ENCODE data around the gene TRERF1.
A peak's percentile ranks its signal among the peaks of the same experiment; 100 is the strongest.
"Not testable (repeated sequence)": the region's sequence is repeated elsewhere in the genome, so short reads cannot be mapped to it uniquely, and the experiment has no call there.

Gene TRERF1

DNA sequence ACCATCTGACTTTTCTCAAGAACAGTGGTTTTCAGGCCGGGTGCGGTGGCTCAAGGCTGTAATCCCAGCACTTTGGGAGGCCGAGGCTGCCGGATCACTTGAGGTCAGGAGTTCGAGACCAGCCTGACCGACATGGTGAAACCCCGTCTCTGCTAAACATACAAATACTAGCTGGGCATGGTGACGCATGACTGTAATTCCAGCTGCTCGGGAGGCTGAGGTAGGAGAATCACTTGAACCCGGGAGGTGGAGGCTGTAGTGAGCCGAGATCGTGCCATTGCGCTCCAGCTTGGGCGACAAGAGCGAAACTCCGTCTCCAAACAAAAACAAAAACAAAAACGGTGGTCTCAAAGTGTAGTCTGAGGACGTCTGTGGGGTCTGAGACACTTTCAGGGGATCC, 235.2 kb downstream of the TRERF1 start:
- not testable (repeated sequence) for DNase-seq

DNA sequence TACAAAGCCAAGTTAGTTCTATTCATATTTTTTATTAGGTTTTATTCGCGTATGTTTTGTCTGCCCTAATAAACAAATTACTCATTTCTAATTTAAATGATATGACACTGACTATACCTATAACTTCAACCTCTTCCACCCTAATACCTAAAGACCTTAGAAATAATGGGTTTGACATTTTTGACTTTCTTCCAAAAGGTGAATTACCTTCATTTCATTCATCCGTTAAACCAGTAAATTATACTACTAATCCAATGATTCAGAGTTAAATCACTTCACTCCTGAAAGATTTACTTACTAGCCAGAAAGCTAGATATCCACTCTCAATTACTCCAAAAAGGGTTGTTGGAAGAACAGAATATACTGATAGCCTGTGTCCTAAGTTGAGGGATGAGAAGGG, 239.3 kb downstream of the TRERF1 start:
- DNase-seq, result no peak

DNA sequence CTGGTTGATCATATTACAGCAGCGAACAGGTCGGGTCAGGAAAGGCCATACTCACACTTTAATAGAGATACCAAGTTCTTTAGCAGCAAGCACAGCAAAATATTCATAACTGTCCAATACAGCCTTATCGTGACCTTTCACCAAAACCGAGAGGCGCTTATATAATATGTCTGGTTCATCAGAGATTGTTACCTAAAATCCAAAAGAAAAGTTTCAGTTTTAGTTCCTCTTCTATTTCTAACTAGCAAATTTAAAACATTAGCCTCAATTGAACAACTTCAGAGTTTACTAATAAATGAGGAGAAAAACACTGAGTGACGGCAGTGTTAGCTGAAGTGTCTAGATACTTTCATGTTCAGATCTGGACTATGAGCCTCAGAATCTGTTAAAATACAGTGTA, 240.0 kb downstream of the TRERF1 start:
- no peak for DNase-seq

DNA sequence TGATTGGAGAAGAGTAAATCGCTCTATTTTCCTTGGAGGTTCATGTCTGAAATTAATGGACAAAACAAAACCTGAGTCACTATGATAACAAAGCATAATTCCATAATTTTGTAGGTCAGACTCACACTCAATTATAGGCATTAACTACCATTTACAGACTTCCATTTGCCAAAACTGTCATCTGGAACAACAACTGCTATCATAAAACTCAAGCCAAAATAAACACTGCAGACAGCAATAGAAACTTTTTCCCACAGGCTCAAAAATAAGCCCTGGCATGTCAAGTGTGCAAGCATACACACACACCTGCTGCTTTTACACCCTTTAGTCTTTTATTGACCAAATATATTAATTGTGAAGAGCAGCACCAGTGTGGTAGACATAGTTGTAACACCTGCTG, 241.2 kb downstream of the TRERF1 start:
- DNase-seq, result peak; percentile 77

DNA sequence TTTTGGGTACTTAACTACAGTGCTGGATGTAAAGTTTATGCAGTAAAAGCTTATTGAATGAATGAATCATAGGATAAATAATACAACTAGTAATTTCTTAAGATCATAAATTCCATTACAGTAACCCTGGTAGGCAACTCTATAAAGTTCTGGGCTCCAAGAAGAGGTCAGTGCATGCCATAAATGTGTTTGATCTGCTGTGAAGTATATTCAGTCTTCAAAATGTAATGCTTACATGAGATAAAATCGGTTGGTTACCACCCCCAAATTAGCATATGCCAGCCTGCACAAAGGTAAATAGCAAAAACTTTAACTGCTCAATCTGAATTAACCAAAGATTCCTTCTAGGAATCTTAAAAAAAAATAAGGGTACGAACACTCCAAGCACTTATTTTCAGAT, 244.2 kb downstream of the TRERF1 start:
- DNase-seq, result not testable (repeated sequence)

DNA sequence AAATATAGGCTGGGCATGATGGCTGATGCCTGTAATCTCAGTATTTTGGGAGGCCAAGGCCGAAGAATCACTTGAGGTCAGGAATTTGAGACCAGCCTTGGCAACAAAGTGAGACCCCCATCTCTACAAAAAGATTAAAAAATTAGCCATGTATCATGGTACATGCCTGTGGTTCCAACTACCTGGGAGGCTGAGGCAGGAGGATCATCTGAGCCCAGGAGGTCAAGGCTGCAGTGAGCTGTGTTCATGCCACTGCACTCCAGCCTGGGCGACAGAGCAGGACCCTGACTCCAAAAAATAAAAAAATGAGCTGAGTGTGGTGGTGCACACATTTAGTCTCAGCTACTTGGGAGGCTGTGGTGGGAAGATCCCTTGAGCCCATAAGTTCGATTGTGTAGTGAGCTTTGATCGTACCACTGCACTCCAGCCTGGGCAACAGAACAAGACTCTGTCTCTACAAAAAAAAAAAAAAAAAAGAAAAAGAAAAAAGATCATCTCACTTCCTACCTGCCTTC, 246.9 kb downstream of the TRERF1 start:
- DNase-seq, result no peak

DNA sequence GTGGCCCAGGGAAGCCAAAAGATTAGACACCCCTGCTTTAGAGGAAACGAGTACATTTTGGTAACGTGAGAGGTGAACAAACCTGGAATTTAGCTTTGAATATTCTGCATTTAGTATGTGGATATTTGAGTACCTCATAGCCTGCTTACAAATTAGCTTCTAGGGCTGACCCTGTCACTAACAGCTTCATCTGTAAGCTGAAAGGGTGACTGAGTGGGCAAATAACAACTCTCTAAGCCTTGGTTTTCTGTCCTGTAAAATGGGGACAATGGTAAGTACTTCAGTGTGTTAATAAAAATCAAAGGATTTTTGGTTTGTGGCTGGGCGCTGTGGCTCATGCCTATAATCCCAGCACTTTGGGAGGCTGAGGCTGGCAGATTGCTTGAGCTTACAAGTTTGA, 248.5 kb downstream of the TRERF1 start:
- no peak for DNase-seq

DNA sequence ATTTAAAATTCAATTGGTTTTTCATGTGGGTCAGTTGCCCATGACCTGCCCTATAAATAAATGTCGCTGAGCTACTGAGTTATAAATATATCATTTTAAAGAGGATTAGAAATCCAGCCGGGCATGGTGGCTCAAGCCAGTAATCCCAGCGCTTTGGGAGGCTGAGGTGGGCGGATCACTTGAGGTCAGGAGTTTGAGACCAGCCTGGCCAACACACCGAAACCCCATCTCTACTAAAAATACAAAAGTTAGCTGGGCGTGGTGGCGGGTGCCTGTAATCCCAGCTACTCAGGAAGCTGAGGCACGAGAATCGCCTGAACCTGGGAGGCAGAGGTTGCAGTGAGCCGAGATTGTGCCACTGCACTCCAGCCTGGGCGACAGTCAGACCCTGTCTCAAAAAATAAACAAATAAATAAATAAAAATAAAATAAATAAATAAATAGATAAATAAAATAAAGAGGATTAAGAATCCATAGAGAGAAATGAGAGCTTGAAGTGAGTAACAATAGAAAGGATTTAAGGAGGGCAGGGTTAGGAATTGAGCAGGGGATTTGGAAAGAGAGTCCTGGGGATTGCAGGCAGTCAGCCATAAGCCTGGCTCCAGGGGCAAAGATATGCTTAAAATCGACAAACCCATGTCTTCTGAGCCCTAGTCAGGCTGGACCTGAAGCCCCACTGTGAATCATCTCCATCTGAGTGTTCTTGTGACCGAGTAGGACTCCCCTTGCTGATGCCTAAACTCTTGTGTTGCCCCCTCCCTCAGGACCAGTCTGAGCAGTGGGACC, 249.4 kb downstream of the TRERF1 start:
- not testable (repeated sequence) for DNase-seq

DNA sequence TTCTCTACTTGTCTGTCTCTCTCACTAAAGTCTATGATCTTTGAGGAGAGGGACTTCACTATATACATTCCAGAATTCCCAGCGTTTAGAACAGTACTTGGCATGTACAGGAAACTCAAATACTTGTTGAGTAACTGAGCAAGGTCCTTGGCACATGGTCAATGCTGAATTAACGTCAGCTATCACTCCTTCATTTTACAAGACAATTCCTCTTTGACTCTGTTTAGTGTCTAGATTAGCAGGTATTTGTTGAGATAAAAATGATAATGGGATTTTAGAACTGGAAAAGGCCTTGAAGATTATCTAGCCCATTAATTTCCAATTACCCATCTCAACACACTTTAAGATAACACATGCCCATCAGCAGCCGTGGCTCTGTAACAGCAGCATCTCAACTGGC, 250.3 kb downstream of the TRERF1 start:
- DNase-seq, result no peak

DNA sequence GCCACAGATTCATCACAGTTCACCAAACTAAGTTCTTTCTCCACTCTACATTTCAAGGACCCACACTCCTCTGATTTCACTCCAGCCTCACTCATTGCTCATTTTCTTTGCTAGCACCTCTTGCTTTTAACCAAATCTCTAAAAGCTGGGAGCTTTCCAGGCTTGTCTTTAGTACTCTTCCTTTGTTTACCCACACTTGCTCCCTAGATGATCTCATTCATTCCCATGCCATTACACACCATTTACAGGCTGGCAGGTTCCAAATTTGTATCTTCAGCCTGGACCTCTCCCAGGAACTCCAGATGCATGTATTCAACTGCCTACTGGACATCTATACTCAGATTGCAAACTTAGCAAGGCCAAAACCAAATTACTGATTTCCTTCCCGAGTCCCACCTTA, 251.7 kb downstream of the TRERF1 start:
- no peak for DNase-seq

DNA sequence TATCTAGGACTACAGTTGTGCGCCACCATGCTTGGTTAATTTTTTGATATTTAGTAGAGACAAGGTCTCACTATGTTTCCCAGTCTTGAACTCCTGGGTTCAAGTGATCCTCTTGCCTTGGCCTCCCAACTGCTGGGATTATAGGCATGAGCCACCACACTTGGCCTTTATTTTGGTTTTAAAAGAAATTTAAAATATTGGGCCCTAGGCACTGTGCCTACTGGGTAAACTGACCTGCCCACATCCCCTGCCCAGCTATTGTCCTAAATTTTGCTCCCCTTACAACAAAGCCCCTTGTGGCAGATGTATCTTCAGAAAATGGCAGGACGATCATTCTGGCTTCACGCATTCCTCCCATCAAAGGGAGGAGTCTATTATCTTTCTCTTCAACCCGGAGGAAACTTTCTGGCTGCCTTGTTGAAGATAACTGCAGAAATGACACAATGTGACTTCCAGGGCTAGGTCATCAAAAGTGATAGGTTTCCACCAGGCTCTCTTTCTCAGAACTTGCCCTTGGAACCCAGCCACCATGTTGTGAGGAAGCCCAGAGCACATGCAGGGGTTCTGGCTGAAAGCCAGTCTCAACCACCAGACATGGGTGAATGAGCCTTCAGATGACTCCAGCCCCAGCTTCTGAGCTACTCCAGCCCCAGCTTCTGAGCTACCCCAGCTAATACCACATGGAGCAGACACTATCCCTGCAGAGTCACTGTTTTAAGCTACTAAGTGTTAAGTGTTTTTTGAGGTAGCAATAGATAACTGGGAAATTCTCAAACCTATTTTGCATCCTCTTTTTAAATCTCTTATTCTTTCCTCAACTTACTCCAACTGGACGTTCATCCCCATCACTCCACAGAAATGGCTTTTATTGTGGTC, 252.4 kb downstream of the TRERF1 start:
- no peak for DNase-seq

DNA sequence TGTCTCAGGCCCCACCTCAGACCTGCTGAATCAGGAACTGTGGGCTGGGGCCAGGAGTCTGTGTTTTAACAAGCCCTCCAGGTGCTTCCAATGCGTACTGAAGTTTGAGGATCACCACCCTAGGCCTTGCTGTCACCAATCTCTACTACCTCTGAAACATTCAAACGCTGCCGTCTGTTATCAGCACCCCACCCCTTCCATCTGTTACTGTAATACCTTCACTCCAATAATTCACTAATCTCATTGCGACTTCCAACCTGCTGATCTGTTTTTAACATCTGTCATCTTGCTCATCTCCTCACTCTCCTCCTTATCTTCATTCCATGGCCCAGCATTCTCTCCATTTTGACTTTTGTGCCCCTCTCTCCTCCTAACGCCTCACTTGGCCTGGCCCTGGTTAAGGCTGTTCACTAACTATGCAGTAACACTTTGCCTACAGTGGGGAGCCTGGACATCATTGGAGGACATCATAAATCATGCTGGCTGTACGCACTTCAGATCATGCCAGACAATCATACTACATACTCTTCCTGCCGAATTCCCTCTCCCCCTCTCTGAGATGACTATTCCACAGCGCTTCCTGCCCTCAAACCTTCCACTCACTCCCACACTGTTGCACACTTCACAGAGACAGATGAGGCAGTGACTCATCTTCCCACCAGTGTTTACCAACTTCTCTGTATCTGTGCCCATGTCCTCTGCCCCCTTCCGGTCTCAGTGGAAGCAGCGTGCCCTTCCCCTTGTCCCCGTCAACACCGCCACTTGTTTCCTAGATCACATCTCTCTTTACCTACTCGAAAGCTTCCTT, 254.0 kb downstream of the TRERF1 start:
- DNase-seq, result no peak

DNA sequence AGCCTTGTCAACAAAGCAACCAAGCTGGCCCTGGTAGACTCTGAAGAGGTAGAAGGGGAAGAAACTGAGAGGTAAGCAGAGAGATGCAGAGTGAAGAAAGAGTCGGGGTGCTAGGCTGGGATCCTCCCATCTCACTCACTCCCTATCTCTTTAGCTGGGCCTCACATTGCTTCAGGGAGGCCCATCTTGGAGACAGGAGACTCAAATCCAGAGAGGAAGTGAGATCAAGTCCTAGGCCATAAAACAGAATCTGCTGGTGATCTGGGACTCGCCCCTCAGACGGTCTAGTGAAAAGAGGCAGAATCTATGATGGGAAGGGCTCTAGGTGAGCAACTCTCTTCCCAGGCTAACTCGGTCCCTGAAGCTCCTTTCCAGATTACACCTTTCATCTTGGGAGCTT, 256.3 kb downstream of the TRERF1 start:
- DNase-seq, result no peak

DNA sequence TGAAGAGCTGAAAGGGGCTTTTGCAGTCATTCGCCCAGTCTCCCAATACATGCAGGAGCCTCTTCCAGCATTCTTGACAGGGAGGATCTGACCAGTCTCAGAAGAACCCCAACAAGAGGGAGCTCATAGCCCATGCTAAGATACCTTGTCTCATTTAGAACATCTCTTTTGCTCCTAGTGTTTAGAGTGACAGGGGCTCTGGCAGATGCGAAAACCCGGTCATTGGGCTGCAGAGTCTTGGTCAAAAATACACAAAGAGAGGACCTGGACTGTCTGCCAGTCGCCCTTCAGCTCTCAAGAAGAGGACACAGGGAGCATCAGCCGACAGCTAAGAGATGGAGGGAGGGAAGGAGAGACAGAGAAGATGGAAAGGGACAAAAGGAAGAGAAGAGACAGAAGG, 257.7 kb downstream of the TRERF1 start:
- no peak for DNase-seq

DNA sequence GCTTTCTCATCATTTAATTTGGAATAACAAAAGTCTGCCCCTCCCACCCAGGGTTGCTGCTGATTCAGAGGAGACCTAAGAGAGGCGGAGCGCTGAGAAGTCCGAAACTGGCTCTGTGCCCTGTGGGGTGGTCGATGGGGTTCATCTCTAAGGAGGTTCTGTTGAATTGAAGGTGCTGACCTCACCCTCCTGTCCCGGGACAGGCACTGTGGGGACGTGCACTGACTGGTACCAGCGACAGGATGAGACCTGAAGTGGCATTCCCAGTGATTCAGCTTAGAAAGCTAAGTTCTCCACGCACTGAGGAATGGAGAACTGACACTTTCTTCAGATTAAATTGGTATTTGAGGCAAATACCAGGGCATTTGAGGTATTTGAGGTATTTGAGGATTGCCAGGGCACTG, 258.2 kb downstream of the TRERF1 start:
- DNase-seq, result no peak

DNA sequence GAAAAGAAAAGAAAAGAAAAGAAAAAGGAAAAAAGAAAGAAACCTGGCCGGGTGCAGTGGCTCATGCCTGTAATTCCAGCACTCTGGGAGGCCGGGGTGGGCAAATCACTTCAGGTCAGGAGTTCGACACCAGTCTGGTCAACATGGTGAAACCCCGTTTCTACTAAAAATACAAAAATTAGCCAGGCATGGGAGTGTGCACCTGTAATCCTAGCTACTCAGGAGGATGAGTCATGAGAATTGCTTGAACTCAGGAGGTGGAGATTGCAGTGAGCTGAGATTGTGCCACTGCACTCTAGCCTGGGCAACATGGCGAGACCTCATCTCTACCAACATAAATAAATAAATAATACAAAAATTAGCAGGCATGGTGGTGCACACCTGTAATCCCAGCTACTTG, 259.3 kb downstream of the TRERF1 start:
- DNase-seq, result not testable (repeated sequence)

DNA sequence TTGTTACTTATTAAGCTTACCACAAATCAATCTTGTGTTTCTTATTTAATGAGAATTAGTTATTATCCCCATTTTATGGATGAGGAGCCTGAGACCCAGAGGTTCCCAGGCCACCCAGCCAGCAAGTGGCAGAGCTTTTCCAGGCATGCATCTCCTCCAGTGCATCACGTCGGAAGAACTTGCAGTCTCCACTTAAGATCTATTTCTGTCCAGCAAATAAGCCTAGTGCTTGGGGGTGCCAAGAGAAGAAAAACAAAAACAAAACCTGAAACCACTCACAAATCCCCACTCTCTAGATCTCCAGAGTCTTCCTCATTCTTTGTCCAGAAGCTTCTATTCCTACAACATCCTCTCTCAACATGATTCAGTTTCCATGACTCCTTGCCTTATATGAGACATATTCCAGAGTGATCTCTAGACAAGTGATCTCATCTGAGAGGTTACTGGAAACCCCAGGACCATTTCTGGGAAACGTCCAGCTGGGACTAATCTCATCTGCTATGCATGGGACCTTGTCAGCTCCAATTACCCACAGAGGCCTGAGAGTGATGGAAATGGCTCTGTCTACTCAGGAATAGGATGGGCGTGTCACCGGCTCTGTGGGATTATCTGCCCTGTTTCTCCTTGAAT, 261.1 kb downstream of the TRERF1 start:
- no peak for DNase-seq

DNA sequence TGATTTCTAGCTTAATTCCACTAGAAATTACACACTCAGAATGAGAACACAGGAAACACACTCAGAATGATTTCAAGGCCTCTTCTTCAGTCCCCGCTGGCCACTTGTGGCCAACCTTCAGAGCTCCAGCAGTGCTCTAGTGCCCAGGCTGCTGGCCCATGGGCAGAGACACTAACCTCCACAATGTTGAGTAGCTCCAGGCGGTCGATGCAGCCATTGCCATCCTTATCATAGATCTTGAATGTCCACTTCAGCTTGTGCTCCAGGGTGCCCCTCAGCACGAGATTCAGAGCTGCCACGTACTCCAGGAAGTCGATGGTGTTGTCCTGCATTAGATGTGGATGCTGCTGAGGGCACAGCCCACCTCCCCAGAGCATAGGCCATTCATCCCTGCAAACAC, 263.3 kb downstream of the TRERF1 start:
- DNase-seq, result no peak

DNA sequence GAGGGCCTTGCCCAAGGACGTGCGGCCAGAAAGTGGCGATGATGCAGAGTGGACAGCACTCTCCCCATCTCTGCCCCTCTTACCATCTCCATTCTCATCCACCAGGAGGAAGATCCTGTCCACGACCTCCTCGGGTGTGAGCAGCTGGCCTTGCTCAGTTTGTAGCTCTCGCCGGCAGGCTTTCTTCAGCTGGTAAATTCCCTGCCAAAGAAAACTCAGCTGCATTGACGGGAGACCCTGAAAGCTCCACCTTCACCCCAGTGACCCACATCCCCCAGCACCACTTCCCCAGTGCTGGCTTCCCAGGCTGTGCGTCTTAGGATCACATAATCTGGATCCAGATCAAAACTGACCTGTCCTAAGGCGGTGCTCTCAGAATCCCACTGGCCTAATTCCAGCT, 266.1 kb downstream of the TRERF1 start:
- DNase-seq, result no peak

DNA sequence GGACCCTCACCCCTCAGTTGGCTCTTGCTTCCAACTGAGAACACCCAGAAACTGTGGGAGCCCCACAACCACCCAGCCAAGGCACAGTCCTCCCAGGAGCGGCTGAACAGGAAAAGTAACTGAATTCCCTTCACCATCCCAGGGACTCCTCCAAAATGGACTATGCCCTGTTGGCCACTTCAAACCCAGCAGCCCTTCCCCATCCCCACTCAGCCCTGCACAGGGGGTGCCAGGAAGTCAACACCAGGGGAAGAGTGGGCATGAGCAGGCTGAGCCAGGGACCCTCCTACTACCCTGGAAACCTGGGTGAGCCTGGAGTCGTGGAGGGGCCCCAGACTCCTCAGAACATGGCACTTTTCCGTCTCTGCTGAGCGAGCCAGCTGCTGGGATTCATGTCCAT, 267.3 kb downstream of the TRERF1 start:
- no peak for DNase-seq

DNA sequence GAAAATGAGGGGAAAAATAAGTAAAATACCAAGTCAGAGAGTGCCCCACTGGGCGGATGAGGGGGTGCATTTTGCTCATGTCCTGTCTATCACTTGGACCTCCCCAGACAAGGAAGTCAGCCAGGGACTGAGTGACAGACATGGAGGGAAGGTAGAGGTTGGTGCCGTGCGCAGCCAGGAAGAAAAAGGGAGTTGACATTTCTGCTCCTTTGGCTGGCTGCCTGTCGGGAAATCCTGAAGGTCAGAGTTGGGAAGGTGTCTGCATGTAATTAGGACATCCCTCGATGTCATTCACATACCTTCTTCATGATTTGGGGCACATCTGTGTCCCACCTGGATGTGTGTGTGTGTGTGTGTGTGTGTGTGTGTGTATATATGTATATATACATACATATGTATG, 269.6 kb downstream of the TRERF1 start:
- no peak for DNase-seq

DNA sequence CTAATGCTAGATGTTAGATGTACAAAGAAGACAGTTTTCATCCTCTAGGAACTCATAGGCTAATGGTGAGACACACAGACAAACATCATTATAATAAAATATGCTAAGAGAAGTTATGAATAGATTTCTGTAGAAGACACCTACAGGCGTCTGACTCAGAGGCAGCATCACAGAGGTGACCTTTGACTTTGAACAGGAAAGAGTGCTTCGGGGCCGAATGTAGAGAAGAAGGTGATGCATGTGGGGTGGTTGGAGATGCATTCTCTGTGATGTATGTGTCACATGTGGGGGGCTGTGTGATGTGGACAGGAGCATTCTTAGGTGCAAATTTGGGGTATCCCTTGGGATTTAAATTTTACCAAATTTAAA, 271.8 kb downstream of the TRERF1 start:
- DNase-seq, result no peak
